A549 (cell line): ENCODE results near the gene SSC4D.

Experiments
- CHD2 ChIP-seq: fragments of 150-350 bp; IDR thresholded peaks from 2 replicates; pipeline ENCODE4 v1.6.1; 2014; ENCODE audit warnings: low read length; ENCODE audit not compliant: partially characterized antibody
- EP300 ChIP-seq, 2 experiments: fragments of >200 bp; sonication (Bioruptor Twin); formaldehyde crosslinking; IDR thresholded peaks; 2 replicates in 1 of 2; 3 replicates in 1 of 2; pipeline ENCODE4 v1.6.1; 2016 to 2017
- ESRRA ChIP-seq: fragments of 150-350 bp; IDR thresholded peaks from 2 replicates; pipeline ENCODE4 v1.6.1; 2014; ENCODE audit warnings: mild to moderate bottlenecking, low read length, borderline replicate concordance
- JUNB ChIP-seq: fragments of >200 bp; sonication (Bioruptor Twin); formaldehyde crosslinking; IDR thresholded peaks from 2 replicates; pipeline ENCODE4 v1.6.1; 2016
- MAFK ChIP-seq: fragments of 450-650 bp; IDR thresholded peaks from 2 replicates; pipeline ENCODE4 v1.6.1; 2014; ENCODE audit not compliant: partially characterized antibody
- POLR2A ChIP-seq: IDR thresholded peaks from 2 replicates; pipeline ENCODE4 v1.6.1; 2012; ENCODE audit warnings: mild to moderate bottlenecking, low read length
- RAD21 ChIP-seq, 2 experiments: fragments of >200 bp in 1 of 2; sonication (Bioruptor Twin) in 1 of 2; formaldehyde crosslinking in 1 of 2; IDR thresholded peaks in 1 of 2; conservative IDR thresholded peaks in 1 of 2; 2 replicates in 1 of 2; 3 replicates in 1 of 2; pipeline ENCODE4 v1.6.1; 2012 to 2018; ENCODE audit warnings: inconsistent platforms in 1 of 2
- RFX5 ChIP-seq: fragments of 450-650 bp; IDR thresholded peaks from 2 replicates; pipeline ENCODE4 v1.7.1; 2014; ENCODE audit warnings: antibody characterized with exemption, mild to moderate bottlenecking, moderate library complexity
- TF ChIP-seq, protein P1 (sequence below): fragments of >200 bp; sonication (Bioruptor Twin); formaldehyde crosslinking; IDR thresholded peaks from 3 replicates; pipeline ENCODE4 v1.5.1; 2016
- TF ChIP-seq, protein P2 (sequence below): fragments of >200 bp; sonication (Bioruptor Twin); formaldehyde crosslinking; IDR thresholded peaks from 3 replicates; pipeline ENCODE4 v1.6.1; 2016
- TF ChIP-seq, protein P3 (sequence below): fragments of 200-600 bp; sonication (generic); IDR thresholded peaks from 2 replicates; pipeline ENCODE4 v1.6.1; 2016; ENCODE audit warnings: antibody characterized with exemption, mild to moderate bottlenecking, moderate library complexity
- TF ChIP-seq, protein P4 (sequence below): fragments of 450-650 bp; IDR thresholded peaks from 2 replicates; pipeline ENCODE4 v1.6.1; 2014; ENCODE audit warnings: antibody characterized with exemption

DNA sequence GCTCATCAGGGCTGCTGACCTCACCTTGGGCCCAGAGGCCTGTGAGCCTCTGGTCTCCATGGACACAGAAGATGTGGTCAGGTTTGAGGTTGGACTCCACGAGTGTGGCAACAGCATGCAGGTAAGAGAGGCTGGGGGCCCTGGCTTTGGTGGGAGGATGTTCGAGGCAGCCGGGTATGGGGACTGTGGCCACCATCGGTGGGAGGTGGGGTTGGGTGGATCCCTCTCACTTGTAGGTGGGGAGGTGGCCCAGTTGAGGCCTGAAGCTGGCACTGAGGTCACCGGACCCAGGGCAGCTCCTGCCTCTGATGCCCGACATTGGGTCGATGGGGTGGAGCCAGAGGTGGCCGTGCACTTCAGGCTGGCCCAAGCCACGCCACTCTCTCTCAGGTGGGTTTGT lies 15.7 kb upstream of the SSC4D start:
- TF ChIP-seq, protein P1, sequence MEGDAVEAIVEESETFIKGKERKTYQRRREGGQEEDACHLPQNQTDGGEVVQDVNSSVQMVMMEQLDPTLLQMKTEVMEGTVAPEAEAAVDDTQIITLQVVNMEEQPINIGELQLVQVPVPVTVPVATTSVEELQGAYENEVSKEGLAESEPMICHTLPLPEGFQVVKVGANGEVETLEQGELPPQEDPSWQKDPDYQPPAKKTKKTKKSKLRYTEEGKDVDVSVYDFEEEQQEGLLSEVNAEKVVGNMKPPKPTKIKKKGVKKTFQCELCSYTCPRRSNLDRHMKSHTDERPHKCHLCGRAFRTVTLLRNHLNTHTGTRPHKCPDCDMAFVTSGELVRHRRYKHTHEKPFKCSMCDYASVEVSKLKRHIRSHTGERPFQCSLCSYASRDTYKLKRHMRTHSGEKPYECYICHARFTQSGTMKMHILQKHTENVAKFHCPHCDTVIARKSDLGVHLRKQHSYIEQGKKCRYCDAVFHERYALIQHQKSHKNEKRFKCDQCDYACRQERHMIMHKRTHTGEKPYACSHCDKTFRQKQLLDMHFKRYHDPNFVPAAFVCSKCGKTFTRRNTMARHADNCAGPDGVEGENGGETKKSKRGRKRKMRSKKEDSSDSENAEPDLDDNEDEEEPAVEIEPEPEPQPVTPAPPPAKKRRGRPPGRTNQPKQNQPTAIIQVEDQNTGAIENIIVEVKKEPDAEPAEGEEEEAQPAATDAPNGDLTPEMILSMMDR = no peak
- TF ChIP-seq JUNB = no peak
- no peak for TF ChIP-seq POLR2A
- no peak for TF ChIP-seq RFX5
- TF ChIP-seq CHD2 = no peak
- no peak for TF ChIP-seq EP300 (IDR thresholded peaks at IDR 0.05)
- no peak for TF ChIP-seq ESRRA
- TF ChIP-seq, protein P2, sequence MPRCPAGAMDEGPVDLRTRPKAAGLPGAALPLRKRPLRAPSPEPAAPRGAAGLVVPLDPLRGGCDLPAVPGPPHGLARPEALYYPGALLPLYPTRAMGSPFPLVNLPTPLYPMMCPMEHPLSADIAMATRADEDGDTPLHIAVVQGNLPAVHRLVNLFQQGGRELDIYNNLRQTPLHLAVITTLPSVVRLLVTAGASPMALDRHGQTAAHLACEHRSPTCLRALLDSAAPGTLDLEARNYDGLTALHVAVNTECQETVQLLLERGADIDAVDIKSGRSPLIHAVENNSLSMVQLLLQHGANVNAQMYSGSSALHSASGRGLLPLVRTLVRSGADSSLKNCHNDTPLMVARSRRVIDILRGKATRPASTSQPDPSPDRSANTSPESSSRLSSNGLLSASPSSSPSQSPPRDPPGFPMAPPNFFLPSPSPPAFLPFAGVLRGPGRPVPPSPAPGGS = no peak
- TF ChIP-seq, protein P3, sequence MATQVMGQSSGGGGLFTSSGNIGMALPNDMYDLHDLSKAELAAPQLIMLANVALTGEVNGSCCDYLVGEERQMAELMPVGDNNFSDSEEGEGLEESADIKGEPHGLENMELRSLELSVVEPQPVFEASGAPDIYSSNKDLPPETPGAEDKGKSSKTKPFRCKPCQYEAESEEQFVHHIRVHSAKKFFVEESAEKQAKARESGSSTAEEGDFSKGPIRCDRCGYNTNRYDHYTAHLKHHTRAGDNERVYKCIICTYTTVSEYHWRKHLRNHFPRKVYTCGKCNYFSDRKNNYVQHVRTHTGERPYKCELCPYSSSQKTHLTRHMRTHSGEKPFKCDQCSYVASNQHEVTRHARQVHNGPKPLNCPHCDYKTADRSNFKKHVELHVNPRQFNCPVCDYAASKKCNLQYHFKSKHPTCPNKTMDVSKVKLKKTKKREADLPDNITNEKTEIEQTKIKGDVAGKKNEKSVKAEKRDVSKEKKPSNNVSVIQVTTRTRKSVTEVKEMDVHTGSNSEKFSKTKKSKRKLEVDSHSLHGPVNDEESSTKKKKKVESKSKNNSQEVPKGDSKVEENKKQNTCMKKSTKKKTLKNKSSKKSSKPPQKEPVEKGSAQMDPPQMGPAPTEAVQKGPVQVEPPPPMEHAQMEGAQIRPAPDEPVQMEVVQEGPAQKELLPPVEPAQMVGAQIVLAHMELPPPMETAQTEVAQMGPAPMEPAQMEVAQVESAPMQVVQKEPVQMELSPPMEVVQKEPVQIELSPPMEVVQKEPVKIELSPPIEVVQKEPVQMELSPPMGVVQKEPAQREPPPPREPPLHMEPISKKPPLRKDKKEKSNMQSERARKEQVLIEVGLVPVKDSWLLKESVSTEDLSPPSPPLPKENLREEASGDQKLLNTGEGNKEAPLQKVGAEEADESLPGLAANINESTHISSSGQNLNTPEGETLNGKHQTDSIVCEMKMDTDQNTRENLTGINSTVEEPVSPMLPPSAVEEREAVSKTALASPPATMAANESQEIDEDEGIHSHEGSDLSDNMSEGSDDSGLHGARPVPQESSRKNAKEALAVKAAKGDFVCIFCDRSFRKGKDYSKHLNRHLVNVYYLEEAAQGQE = no peak
- TF ChIP-seq RAD21 (conservative IDR thresholded peaks at IDR 0.05 in 1 of 2, IDR thresholded peaks at IDR 0.05 in 1 of 2) = no peak
- TF ChIP-seq, protein P4, sequence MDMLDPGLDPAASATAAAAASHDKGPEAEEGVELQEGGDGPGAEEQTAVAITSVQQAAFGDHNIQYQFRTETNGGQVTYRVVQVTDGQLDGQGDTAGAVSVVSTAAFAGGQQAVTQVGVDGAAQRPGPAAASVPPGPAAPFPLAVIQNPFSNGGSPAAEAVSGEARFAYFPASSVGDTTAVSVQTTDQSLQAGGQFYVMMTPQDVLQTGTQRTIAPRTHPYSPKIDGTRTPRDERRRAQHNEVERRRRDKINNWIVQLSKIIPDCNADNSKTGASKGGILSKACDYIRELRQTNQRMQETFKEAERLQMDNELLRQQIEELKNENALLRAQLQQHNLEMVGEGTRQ = no peak
- TF ChIP-seq MAFK = no peak
